Gastroesophageal sphincter (tissue), 3 donors: ENCODE data around the gene CNTNAP2.

ENCODE experiments used
- CTCF ChIP-seq, 4 experiments: fragments of 200-600 bp in 2 of 4; fragments of 450-650 bp in 2 of 4; sonication (generic) in 1 of 4; IDR thresholded peaks; one replicate each; pipeline ENCODE4 v1.5.1; 2017 to 2019; ENCODE audit warnings: antibody characterized with exemption in 4 of 4, mild to moderate bottlenecking in 2 of 4, moderate library complexity in 2 of 4
- POLR2A ChIP-seq, 2 donors: fragments of 450-650 bp; IDR thresholded peaks; one replicate each; pipeline ENCODE4 v1.6.1; 2017; ENCODE audit warnings: antibody characterized with exemption in 2 of 2, mild to moderate bottlenecking in 2 of 2, moderate library complexity in 1 of 2

GRCh38 chr7:147047696-147048095, 931.1 kb downstream of the CNTNAP2 start:
- TF ChIP-seq POLR2A (IDR thresholded peaks at IDR 0.05): no peak
- TF ChIP-seq CTCF (IDR thresholded peaks at IDR 0.05): no peak
